HepG2 (cell line): Measurements from ENCODE around the gene ACKR3.

Experiments
- CREM ChIP-seq, 2 experiments: sonication (generic) in 1 of 2; formaldehyde crosslinking in 1 of 2; IDR thresholded peaks; 2 replicates each; pipeline versions ENCODE4 v1.4.0 to v1.6.1; 2016 to 2020; ENCODE audit warnings: antibody characterized with exemption in 1 of 2, mild to moderate bottlenecking in 1 of 2, missing genetic modification reagents in 1 of 2
- POLR2A ChIP-seq, 2 experiments: IDR thresholded peaks; 2 replicates each; pipeline ENCODE4 v1.6.1; 2011; ENCODE audit warnings: low read depth in 2 of 2, low read length in 2 of 2, mild to moderate bottlenecking in 1 of 2, moderate library complexity in 1 of 2; ENCODE audit not compliant: insufficient read depth in 1 of 2
- TF ChIP-seq, protein P1 (sequence below): sonication (generic); formaldehyde crosslinking; IDR thresholded peaks from 2 replicates; pipeline ENCODE4 v1.4.0; 2020; ENCODE audit warnings: missing genetic modification reagents, borderline replicate concordance

DNA sequence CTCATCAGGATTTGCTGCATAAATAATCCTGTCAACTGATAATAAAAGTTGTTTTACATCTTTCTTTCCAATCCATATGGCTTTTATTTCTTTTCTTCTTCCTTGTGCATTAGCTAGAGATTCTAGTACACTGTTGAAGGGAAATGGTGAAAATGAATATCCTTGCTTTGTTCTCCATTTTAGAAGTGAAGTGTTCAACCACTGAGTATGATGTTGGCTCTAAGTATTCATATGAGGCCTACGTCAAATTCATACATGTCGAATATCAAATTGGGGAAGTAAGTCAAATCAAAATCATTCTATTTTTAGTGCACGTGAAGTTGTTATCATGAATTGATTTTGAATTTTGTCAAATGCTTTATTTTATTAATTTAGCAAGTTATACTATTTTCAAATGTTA lies 7.8 kb upstream of the ACKR3 start:
- TF ChIP-seq CREM (IDR thresholded peaks at IDR 0.05) (no peak), CREM (CRISPR knock-in tag; IDR thresholded peaks at IDR 0.05) (no peak), POLR2A (IDR thresholded peaks at IDR 0.05; ENCODE audit: insufficient read depth in 1 of 2, low read depth in 2 of 2, low read length in 2 of 2) (no peak)
- TF ChIP-seq, protein P1, sequence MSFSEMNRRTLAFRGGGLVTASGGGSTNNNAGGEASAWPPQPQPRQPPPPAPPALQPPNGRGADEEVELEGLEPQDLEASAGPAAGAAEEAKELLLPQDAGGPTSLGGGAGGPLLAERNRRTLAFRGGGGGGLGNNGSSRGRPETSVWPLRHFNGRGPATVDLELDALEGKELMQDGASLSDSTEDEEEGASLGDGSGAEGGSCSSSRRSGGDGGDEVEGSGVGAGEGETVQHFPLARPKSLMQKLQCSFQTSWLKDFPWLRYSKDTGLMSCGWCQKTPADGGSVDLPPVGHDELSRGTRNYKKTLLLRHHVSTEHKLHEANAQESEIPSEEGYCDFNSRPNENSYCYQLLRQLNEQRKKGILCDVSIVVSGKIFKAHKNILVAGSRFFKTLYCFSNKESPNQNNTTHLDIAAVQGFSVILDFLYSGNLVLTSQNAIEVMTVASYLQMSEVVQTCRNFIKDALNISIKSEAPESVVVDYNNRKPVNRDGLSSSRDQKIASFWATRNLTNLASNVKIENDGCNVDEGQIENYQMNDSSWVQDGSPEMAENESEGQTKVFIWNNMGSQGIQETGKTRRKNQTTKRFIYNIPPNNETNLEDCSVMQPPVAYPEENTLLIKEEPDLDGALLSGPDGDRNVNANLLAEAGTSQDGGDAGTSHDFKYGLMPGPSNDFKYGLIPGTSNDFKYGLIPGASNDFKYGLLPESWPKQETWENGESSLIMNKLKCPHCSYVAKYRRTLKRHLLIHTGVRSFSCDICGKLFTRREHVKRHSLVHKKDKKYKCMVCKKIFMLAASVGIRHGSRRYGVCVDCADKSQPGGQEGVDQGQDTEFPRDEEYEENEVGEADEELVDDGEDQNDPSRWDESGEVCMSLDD (CRISPR knock-in tag): no peak
